K562 (cell line): ENCODE measurements around the gene TTN.
A peak's percentile ranks its signal among the peaks of the same experiment; 100 is the strongest.

Experiments used
- ATF2 ChIP-seq: sonication (generic); formaldehyde crosslinking; IDR thresholded peaks from 2 replicates; pipeline ENCODE4 v1.8.1; 2022; ENCODE audit warnings: missing genetic modification reagents
- CTCF ChIP-seq, 3 experiments: IDR thresholded peaks in 2 of 3; conservative IDR thresholded peaks in 1 of 3; 2 replicates each; pipeline ENCODE4 v1.5.1; 2011 to 2012; ENCODE audit warnings: low read length in 3 of 3, mild to moderate bottlenecking in 3 of 3, control low read depth in 2 of 3, improper control_type of control experiment in 1 of 3, inconsistent platforms in 1 of 3, low read depth in 1 of 3, mixed read lengths in 1 of 3, moderate library complexity in 1 of 3; ENCODE audit not compliant: insufficient read depth in 2 of 3
- ETV6 ChIP-seq, 3 experiments: fragments of 150-350 bp in 1 of 3; sonication (generic) in 1 of 3; formaldehyde crosslinking in 1 of 3; IDR thresholded peaks; 2 replicates each; pipeline versions ENCODE4 v1.6.1 to v1.8.0; 2014 to 2022; ENCODE audit warnings: borderline replicate concordance in 2 of 3, low read depth in 2 of 3, antibody characterized with exemption in 1 of 3, low read length in 1 of 3, mild to moderate bottlenecking in 1 of 3, missing genetic modification reagents in 1 of 3
- ILF3 ChIP-seq: fragments of 450-650 bp; IDR thresholded peaks from 2 replicates; pipeline ENCODE4 v1.6.1; 2018; ENCODE audit warnings: antibody characterized with exemption, mild to moderate bottlenecking, moderate library complexity, borderline replicate concordance
- KAT8 ChIP-seq: fragments of 450-650 bp; IDR thresholded peaks from 2 replicates; pipeline ENCODE4 v1.6.1; 2016; ENCODE audit warnings: low read depth, mild to moderate bottlenecking
- KDM1A ChIP-seq, 2 experiments: fragments of 450-650 bp; IDR thresholded peaks; 2 replicates each; pipeline ENCODE4 v1.6.1; 2016; ENCODE audit warnings: mild to moderate bottlenecking in 2 of 2
- MLX ChIP-seq, 2 experiments: fragments of 450-650 bp in 1 of 2; sonication (generic) in 1 of 2; formaldehyde crosslinking; conservative IDR thresholded peaks; 2 replicates each; pipeline versions ENCODE4 v1.4.0 to v1.8.1; 2020 to 2022; ENCODE audit warnings: mild to moderate bottlenecking in 1 of 2, missing genetic modification reagents in 1 of 2
- SAP30 ChIP-seq: fragments of 200-600 bp; sonication (generic); IDR thresholded peaks from 2 replicates; pipeline ENCODE4 v1.6.1; 2012; ENCODE audit warnings: borderline replicate concordance, low read depth, mild to moderate bottlenecking, moderate library complexity, low read length, control low read depth, inconsistent platforms; ENCODE audit not compliant: insufficient read depth, poor library complexity, severe bottlenecking
- TARDBP ChIP-seq: fragments of 450-650 bp; IDR thresholded peaks from 2 replicates; pipeline ENCODE4 v1.6.1; 2016
- ZNF23 ChIP-seq: fragments of 250-450 bp; sonication (Bioruptor Pico); IDR thresholded peaks from 2 replicates; pipeline ENCODE4 v1.4.0; 2020; ENCODE audit warnings: mild to moderate bottlenecking
- ZNF766 ChIP-seq: fragments of 200-800 bp; sonication (Bioruptor generic); conservative IDR thresholded peaks from 2 replicates; pipeline ENCODE4 v1.6.1; 2016; ENCODE audit warnings: missing genetic modification characterization, missing compliant biosample characterization

- peak; percentile 66 to 87 (median 87) for TF ChIP-seq CTCF (IDR thresholded peaks at IDR 0.05 in 2 of 3, conservative IDR thresholded peaks at IDR 0.05 in 1 of 3; ENCODE audit: insufficient read depth in 2 of 3, low read depth in 1 of 3, low read length in 3 of 3)
- TF ChIP-seq TARDBP: no peak
- no peak for TF ChIP-seq ETV6 (IDR thresholded peaks at IDR 0.05; ENCODE audit: borderline replicate concordance in 1 of 2, low read depth in 2 of 2, low read length in 1 of 2)
- TF ChIP-seq ETV6 (CRISPR knock-in tag; IDR thresholded peaks at IDR 0.05; ENCODE audit: borderline replicate concordance): no peak
- TF ChIP-seq ZNF23 (CRISPR knock-in tag): no peak
- no peak for TF ChIP-seq KAT8
- no peak for TF ChIP-seq SAP30
- no peak for TF ChIP-seq KDM1A (IDR thresholded peaks at IDR 0.05)
- TF ChIP-seq ATF2 (CRISPR knock-in tag): no peak
- no peak for TF ChIP-seq ZNF766 (CRISPR knock-in tag)
- TF ChIP-seq ILF3: no peak
- TF ChIP-seq MLX (CRISPR knock-in tag; conservative IDR thresholded peaks at IDR 0.05): no peak
Measured at GRCh38 chr2:178700922-178701342, 106.3 kb downstream of the TTN start.
